Ishikawa (cell line): ENCODE data around the gene DHRS7B.

Source experiments
- CEBPB ChIP-seq: IDR thresholded peaks from 2 replicates; pipeline ENCODE4 v1.6.1; 2012
- CREB1 ChIP-seq: IDR thresholded peaks from 2 replicates; pipeline ENCODE4 v1.6.1; 2012; ENCODE audit warnings: low read depth
- EGR1 ChIP-seq: IDR thresholded peaks from 2 replicates; pipeline ENCODE4 v1.6.1; 2012
- EP300 ChIP-seq: IDR thresholded peaks from 2 replicates; pipeline ENCODE4 v1.6.1; 2012; ENCODE audit warnings: borderline replicate concordance
- FOXM1 ChIP-seq: IDR thresholded peaks from 2 replicates; pipeline ENCODE4 v1.6.1; 2012; ENCODE audit warnings: low read depth, borderline replicate concordance
- MAX ChIP-seq: IDR thresholded peaks from 2 replicates; pipeline ENCODE4 v1.6.1; 2012
- NFIC ChIP-seq: IDR thresholded peaks from 2 replicates; pipeline ENCODE4 v1.6.1; 2012
- RAD21 ChIP-seq: IDR thresholded peaks from 2 replicates; pipeline ENCODE4 v1.6.1; 2012; ENCODE audit warnings: low read depth
- REST ChIP-seq: IDR thresholded peaks from 2 replicates; pipeline ENCODE4 v1.6.1; 2012; ENCODE audit warnings: low read depth, mild to moderate bottlenecking
- TAF1 ChIP-seq: IDR thresholded peaks from 2 replicates; pipeline ENCODE4 v1.6.1; 2012; ENCODE audit warnings: low read depth, mild to moderate bottlenecking
- TCF12 ChIP-seq: IDR thresholded peaks from 2 replicates; pipeline ENCODE4 v1.6.1; 2012; ENCODE audit warnings: low read depth
- TEAD4 ChIP-seq: IDR thresholded peaks from 2 replicates; pipeline ENCODE4 v1.6.1; 2012
- YY1 ChIP-seq: IDR thresholded peaks from 2 replicates; pipeline ENCODE4 v1.6.1; 2012; ENCODE audit warnings: low read depth
- ZBTB7A ChIP-seq: IDR thresholded peaks from 2 replicates; pipeline ENCODE4 v1.6.1; 2012; ENCODE audit warnings: low read depth
- TF ChIP-seq, protein P1 (sequence below): IDR thresholded peaks from 2 replicates; pipeline ENCODE4 v1.6.1; 2012

The DHRS7B gene

GRCh38 chr17:21127509-21128077, 829 bp downstream of the DHRS7B start:
- no peak for TF ChIP-seq FOXM1
- no peak for TF ChIP-seq REST
- no peak for TF ChIP-seq MAX
- TF ChIP-seq YY1: no peak
- TF ChIP-seq TAF1: no peak
- no peak for TF ChIP-seq CEBPB
- no peak for TF ChIP-seq ZBTB7A
- no peak for TF ChIP-seq EP300
- TF ChIP-seq TEAD4: no peak
- TF ChIP-seq EGR1: no peak
- TF ChIP-seq, protein P1, sequence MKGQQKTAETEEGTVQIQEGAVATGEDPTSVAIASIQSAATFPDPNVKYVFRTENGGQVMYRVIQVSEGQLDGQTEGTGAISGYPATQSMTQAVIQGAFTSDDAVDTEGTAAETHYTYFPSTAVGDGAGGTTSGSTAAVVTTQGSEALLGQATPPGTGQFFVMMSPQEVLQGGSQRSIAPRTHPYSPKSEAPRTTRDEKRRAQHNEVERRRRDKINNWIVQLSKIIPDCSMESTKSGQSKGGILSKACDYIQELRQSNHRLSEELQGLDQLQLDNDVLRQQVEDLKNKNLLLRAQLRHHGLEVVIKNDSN: no peak
- TF ChIP-seq TCF12: no peak
- no peak for TF ChIP-seq RAD21
- no peak for TF ChIP-seq CREB1
- TF ChIP-seq NFIC: no peak

DNA sequence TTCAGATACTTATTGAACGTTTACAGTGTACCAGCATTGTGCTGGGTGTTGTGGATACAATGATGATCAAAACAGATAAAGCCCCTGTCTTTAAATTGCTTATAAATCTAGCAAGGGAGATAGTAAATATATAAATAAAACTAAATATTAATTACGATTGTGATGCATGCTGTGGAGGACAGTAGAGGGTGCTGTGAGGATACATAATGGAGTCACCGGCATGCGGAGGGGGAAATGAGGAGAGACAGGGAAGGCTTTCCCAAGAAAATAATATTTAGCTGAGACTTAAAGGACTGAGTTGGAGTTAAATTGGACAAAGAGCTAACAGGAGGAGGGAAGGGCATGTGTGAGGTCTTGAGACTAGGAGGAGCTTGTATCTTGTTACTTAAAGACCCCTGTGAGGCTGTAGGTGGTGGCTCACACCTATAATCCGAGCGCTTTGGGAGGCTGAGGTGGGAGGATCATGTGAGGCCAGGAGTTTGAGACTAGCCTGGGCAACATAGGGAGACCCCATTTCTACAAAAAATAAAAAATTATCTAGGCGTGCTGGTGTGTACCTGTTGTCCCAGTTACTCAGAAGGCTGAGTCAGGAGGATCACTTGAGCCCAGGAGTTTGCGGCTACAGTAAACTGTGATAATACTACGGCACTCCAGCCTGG, 2.4 kb downstream of the DHRS7B start:
- TF ChIP-seq RAD21 (peak; percentile 37; the same call in 1 of the 2 replicates), EP300 (no peak), TCF12 (no peak)

DNA sequence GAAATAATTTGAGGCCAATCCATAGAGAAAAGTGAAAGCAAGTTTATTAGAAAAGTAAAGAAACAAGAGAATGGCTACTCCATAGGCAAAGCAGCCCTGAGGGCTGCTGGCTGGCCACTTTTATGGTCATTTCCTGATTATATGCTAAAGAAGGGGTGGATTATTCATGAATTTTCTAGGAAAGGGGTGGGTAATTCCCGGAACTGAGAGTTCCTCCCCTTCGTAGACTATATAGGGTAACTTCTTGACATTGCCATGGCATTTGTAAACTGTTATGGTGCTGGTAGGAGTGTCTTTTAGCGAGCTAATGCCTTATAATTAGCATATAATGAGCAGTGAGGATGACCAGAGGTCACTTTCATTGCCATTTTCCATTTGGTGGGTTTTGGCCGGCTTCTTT, 4.4 kb downstream of the DHRS7B start:
- TF ChIP-seq RAD21: no peak
- TF ChIP-seq TAF1: no peak

- no peak for TF ChIP-seq NFIC
- no peak for TF ChIP-seq TEAD4
- no peak for TF ChIP-seq MAX
- TF ChIP-seq TCF12: no peak
- TF ChIP-seq CREB1: no peak
- TF ChIP-seq, protein P1: no peak
- no peak for TF ChIP-seq EP300
- TF ChIP-seq TAF1: no peak
- no peak for TF ChIP-seq ZBTB7A
- TF ChIP-seq FOXM1: no peak
Measured at GRCh38 chr17:21132428-21132827, 5.7 kb downstream of the DHRS7B start.

DNA sequence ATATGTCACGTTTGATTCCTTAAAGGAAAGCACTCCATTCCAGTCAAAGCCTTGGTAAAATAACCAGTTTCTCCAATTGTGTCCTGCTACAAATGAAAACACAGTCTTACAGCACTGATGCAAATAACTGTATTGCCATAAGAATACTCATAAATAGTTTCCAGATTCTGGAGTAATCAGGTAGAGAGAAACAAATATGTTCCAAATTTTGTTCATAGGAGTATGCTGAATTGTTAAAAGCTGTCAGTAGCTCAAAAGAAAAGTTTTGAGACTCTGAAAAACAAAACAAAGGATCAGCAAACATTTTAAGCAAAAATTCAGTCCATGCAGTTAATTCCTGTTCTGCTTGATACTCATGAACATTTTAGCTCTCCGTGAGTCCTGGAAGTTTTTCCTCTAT, 7.8 kb downstream of the DHRS7B start:
- TF ChIP-seq TCF12 (no peak), RAD21 (no peak), NFIC (no peak), TEAD4 (no peak), EP300 (no peak)
- TF ChIP-seq, protein P1: no peak

- TF ChIP-seq, protein P1: no peak
- no peak for TF ChIP-seq YY1
- no peak for TF ChIP-seq ZBTB7A
- no peak for TF ChIP-seq EP300
- no peak for TF ChIP-seq EGR1
- TF ChIP-seq RAD21: no peak
- no peak for TF ChIP-seq MAX
- no peak for TF ChIP-seq CREB1
- no peak for TF ChIP-seq REST
- TF ChIP-seq CEBPB: no peak
- no peak for TF ChIP-seq NFIC
- no peak for TF ChIP-seq TEAD4
- TF ChIP-seq TCF12: no peak
- no peak for TF ChIP-seq FOXM1
- no peak for TF ChIP-seq TAF1
Measured at GRCh38 chr17:21140911-21141310, 14.1 kb downstream of the DHRS7B start.
